ACHN (cell line): ENCODE results near the gene CCDC78.

Experiments used
- DNase-seq: peaks from one replicate; pipeline ENCODE4 v3.0.0-alpha.2; 2015
- in situ Hi-C: cut with HindIII; loops from 2 replicates; pipeline ENCODE4 v1.10.0; 2017; ENCODE audit warnings: low sequenced_read_pairs, low pct_ligation_motif_present, low pct_unique_long_range_greater_than_20kb

Gene CCDC78

GRCh38 chr16:686459-687260 is 39.6 kb downstream of the CCDC78 start:
- in situ Hi-C loops, result no loop called here
- no peak for DNase-seq

GRCh38 chr16:685967-686366 is 40.3 kb downstream of the CCDC78 start:
- DNase-seq, result peak; percentile 70
- in situ Hi-C loops, result no loop called here

GRCh38 chr16:684961-685696 is 41.1 kb downstream of the CCDC78 start:
- in situ Hi-C loops, result no loop called here
- no peak for DNase-seq

- in situ Hi-C loops, result no loop called here
- peak; percentile 99 for DNase-seq
Observed at GRCh38 chr16:684071-684794, 42.0 kb downstream of the CCDC78 start, which contains the start of gene JMJD8. Gene JMJD8, minus strand, starts transcription at chr16:684334. Its CDS starts 15 bp downstream, at chr16:684319.

GRCh38 chr16:683396-684070 is 42.7 kb downstream of the CCDC78 start:
- in situ Hi-C loops, result no loop called here
- no peak for DNase-seq

- in situ Hi-C loops, result no loop called here
- DNase-seq, result no peak
Observed at GRCh38 chr16:682493-683395, 43.5 kb downstream of the CCDC78 start.

GRCh38 chr16:681746-682427 is 44.4 kb downstream of the CCDC78 start:
- peak; percentile 30 for DNase-seq
- in situ Hi-C loops, result no loop called here

- peak; percentile 64 for DNase-seq
- in situ Hi-C loops, result no loop called here
Observed at GRCh38 chr16:680967-681745, 45.1 kb downstream of the CCDC78 start.

GRCh38 chr16:680625-680945 is 45.7 kb downstream of the CCDC78 start:
- in situ Hi-C loops, result no loop called here
- DNase-seq, result no peak

- peak; percentile 89 for DNase-seq
- in situ Hi-C loops, result no loop called here
Observed at GRCh38 chr16:679814-680624, 46.2 kb downstream of the CCDC78 start, which contains the start of gene STUB1. Gene STUB1, plus strand, starts transcription at chr16:680410. Its CDS starts 116 bp downstream, at chr16:680526.

- in situ Hi-C loops, result no loop called here
- peak; percentile 78 for DNase-seq
Observed at GRCh38 chr16:678858-679813, 47.1 kb downstream of the CCDC78 start.

GRCh38 chr16:678209-678857 is 47.9 kb downstream of the CCDC78 start:
- no peak for DNase-seq
- in situ Hi-C loops, result no loop called here

GRCh38 chr16:677316-678190 is 48.7 kb downstream of the CCDC78 start:
- in situ Hi-C loops, result no loop called here
- DNase-seq, result no peak
